ENCODE measurements around the gene CXADR.

CXADR gene

DNA sequence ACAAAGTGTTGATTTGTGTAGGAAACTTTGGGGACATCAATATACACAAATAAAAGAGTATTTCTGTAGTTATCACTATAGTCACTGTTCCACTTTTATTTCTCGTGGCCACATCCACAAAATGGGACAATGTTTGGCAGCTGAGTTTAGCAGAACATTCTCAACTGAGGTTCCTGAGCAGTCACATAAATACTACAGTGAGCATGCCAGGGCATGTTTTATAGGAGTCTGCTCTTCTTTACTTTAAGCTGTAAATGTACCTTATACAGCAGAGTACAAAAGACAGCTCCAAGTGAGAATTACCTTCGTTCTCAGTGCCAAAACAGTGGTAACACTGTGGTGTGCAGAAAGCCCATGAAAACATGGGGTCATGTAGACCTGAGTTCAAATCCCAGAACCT, 94.8 kb downstream of the CXADR start:
- no peak for DNase-seq (ENCODE audit: low read depth in 2 of 2)

- no peak for DNase-seq (ENCODE audit: low read depth in 2 of 2)
Measured at GRCh38 chr21:17609681-17610080, 96.8 kb downstream of the CXADR start.

DNA sequence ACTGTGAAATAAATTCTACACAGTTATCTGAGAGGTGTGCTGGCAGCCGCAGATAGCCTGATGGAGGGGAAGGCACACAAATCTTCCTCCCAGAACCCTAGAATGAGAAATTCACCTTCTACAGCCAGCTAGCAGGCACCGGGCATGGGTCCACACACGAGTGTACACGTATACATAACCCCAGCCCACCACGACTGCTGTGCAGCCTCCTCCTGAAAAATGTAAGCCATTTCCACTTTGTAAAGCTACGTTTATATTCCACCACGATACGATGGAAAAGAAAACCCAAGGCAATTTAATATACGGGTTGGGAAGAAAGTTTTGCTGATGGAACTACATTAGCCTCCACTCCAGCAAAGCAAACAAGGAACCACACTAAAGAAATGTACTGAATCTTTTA, 98.1 kb downstream of the CXADR start:
- no peak for DNase-seq (ENCODE audit: low read depth in 2 of 2)

DNA sequence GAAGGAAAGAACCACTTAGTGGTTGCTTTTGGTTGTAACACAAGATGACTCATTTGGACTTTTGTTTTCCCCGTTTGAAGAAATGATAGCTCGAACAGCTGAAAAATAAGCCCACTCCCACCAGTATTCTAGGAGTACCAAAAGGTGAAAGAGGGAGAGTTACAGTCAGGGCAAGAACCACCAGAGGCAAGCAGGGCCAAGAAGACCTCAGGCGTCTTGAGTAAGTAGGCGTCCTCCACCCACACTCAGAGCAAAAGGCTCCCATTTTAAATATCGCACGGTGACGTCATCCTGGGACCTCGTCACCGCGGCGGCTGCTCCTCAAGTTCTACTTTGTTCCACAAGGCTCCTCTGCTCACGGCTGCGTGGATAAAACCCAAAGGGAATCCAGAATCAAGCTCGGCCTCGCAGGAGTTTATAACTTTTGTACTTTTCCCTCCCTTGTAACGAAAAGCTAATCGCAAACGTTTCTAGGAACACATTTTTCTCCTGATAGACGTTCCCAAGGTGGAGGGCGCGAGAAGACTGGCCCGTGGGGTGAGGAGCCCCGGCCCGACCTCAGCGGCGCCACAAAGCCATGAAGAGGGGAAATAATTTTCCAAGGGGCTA, 98.7 kb downstream of the CXADR start:
- DNase-seq (ENCODE audit: low read depth in 2 of 2), result peak; percentile 41 to 57

- peak in 1 of 2 donors; percentile 10 for DNase-seq (ENCODE audit: low read depth in 2 of 2)
Measured at GRCh38 chr21:17612023-17612564, 99.3 kb downstream of the CXADR start.

DNA sequence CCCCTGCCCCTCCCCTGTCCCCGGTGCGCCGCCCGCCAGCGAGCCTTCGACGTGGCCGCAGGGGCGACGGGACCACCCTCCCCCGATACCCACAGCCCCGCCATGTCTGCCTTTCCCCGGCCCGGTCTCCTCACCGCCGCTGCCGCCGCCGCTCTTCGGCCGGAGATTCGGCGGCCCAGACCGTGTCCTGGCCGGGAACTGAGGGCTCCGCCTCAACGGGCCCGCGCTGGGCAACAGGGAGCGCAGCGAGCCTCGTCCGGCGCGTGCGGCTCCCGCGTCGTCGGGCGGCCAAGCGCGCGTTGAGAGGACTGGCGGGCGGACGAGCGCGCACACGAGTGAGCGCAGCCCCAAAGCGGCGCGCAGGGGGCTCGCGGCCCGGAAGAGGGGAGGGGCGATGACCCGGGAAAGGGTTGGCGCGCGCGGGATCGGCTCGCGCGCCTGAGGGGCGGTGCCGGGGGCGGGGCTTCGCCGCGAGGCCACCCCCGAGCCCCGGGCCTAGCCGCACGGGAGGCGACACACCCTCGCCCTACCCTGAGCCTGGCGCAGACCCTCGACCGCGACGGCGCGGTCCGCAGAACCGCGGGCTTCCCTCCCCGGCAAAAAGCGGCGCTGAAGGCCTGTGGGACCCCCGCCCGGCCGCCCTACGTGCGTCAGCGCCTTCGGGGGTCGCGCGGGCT, 99.9 kb downstream of the CXADR start, which contains the start of gene BTG3:
TSS of gene BTG3 (minus strand) at position 337 of the 677 bp plus-strand sequence. CDS start 3,757 bp downstream, outside the sequence.
- DNase-seq (ENCODE audit: low read depth in 2 of 2), result peak; percentile 61 to 65

DNA sequence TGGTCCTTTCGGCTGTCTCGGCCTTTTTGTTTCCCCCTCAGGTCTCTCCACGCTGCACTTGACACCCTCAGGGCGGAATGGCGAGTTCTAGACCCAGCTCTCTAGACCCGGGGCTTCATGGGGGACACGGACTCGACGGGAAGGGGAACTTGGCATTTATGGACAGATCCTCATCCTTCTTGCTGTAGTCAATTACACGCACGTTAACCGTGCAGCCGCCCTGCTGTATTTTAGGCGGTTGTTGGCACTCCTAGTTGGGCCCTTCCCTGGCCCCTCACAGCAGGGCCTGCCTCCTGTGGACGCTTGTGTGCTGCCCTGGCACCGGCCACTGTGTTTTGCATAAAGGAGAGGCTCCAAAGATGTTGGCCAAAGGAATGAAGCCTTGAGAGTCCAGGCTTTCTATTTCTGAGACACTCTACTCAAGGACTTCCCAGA, 100.4 kb downstream of the CXADR start:
- DNase-seq (ENCODE audit: low read depth in 2 of 2), result no peak

DNA sequence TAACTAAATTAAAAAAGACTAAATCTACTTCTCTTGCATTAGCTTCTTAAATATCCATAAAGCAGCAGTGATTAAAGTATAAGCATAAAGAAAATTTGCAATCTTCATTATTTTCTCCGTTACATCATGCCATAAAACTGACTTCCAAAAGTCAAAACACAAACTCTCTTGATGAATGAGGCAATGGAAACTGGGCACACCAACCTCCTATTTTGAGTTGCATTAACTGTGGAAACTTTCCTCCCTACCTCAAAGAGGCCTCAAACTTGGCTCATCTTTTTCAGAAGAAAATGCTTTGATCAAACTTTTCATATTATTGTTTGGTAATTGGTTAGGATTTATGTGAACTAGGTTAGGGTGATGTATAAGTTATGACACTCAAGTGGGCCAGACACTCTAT, 104.0 kb downstream of the CXADR start:
- DNase-seq (ENCODE audit: low read depth in 2 of 2), result no peak

GRCh38 chr21:17622018-17622417, 109.2 kb downstream of the CXADR start:
- DNase-seq (ENCODE audit: low read depth in 2 of 2), result no peak

DNA sequence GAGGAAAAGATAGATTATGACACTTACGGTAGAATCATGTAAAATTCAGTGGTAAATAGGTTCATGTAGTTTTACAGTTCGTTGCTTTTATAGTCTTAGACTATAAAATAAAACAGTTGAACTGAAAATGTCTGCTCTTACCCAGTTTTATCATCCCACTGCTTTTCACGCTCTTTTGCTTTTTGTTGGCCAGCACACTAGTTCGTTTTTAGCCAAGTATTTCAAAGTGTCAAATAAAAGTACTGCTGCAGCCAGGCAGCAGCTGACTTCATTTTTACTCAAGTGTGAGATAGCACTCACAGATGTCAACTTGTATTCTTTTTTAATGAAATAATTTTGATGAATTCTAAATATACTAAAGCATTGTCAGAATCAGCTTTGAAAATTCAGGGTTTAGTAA, 118.4 kb downstream of the CXADR start:
- no peak for DNase-seq (ENCODE audit: low read depth in 2 of 2)

- no peak for DNase-seq (ENCODE audit: low read depth in 2 of 2)
Measured at GRCh38 chr21:17636711-17637110, 123.9 kb downstream of the CXADR start.

- DNase-seq (ENCODE audit: low read depth in 2 of 2), result no peak
Measured at GRCh38 chr21:17640821-17641220, 128.0 kb downstream of the CXADR start.
